Endothelial cell of umbilical vein (primary cell): ENCODE data around the gene LTF.

Experiments used
- EZH2 ChIP-seq: IDR thresholded peaks from 2 replicates; pipeline ENCODE4 v1.6.1; 2012; ENCODE audit warnings: borderline replicate concordance, low read depth, mild to moderate bottlenecking, moderate library complexity, low read length, inconsistent platforms; ENCODE audit not compliant: severe bottlenecking
- FOS ChIP-seq: IDR thresholded peaks from 2 replicates; pipeline ENCODE4 v1.6.1; 2011; ENCODE audit warnings: mild to moderate bottlenecking, low read length, moderate library complexity, borderline replicate concordance; ENCODE audit not compliant: insufficient read depth
- GATA2 ChIP-seq: IDR thresholded peaks from 2 replicates; pipeline ENCODE4 v1.7.0; 2011; ENCODE audit warnings: low read depth, mild to moderate bottlenecking, moderate library complexity, mixed read lengths, low read length; ENCODE audit not compliant: insufficient read length, insufficient read depth
- MYC ChIP-seq: IDR thresholded peaks from one replicate; pipeline ENCODE4 v1.6.1; 2011; ENCODE audit warnings: mild to moderate bottlenecking, low read depth, low read length
- POLR2A ChIP-seq: IDR thresholded peaks from 2 replicates; pipeline ENCODE4 v1.6.1; 2012; ENCODE audit warnings: low read depth, mild to moderate bottlenecking, control low read depth, low read length
- POLR2AphosphoS5 ChIP-seq: IDR thresholded peaks from 2 replicates; pipeline ENCODE4 v1.6.1; 2012; ENCODE audit warnings: low read depth, mild to moderate bottlenecking, control low read depth, low read length, moderate library complexity; ENCODE audit not compliant: insufficient read depth
- TF ChIP-seq, protein P1 (sequence below), 2 donors: IDR thresholded peaks; 1 replicate in 1 of 2; 2 replicates in 1 of 2; pipeline ENCODE4 v1.5.1; 2011; ENCODE audit warnings: low read length in 2 of 2, mild to moderate bottlenecking in 2 of 2, moderate library complexity in 2 of 2, control low read depth in 1 of 2, inconsistent platforms in 1 of 2, low read depth in 1 of 2; ENCODE audit not compliant: insufficient read depth in 1 of 2; ENCODE audit errors: extremely low read depth in 1 of 2

DNA sequence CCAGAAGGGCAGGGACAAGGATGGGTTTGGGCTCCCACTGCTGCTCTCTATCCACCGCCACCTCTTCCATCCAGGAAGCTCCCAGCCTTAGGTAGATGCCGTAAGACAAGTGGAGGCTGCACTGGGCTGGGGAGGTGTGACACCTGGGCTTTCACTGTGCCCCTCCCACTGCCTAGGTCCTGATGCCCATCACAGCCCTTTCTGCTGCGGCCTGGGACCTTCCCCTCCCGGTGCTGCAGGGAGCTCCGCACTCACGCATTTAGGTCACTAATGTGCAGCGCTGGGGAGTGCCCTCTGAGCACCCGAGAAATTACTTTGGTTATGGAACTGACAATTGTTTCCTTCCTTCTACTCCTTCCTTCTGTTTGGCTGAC is 850 bp downstream of the LTF start:
- TF ChIP-seq, protein P1, sequence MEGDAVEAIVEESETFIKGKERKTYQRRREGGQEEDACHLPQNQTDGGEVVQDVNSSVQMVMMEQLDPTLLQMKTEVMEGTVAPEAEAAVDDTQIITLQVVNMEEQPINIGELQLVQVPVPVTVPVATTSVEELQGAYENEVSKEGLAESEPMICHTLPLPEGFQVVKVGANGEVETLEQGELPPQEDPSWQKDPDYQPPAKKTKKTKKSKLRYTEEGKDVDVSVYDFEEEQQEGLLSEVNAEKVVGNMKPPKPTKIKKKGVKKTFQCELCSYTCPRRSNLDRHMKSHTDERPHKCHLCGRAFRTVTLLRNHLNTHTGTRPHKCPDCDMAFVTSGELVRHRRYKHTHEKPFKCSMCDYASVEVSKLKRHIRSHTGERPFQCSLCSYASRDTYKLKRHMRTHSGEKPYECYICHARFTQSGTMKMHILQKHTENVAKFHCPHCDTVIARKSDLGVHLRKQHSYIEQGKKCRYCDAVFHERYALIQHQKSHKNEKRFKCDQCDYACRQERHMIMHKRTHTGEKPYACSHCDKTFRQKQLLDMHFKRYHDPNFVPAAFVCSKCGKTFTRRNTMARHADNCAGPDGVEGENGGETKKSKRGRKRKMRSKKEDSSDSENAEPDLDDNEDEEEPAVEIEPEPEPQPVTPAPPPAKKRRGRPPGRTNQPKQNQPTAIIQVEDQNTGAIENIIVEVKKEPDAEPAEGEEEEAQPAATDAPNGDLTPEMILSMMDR (IDR thresholded peaks at IDR 0.05; ENCODE audit: extremely low read depth in 1 of 2, insufficient read depth in 1 of 2, low read depth in 1 of 2, low read length in 2 of 2) = no peak
- TF ChIP-seq EZH2 = no peak
- TF ChIP-seq POLR2AphosphoS5 = no peak
- TF ChIP-seq POLR2A = no peak
- no peak for TF ChIP-seq FOS
- TF ChIP-seq GATA2 = no peak
- no peak for TF ChIP-seq MYC
